Psoas muscle (tissue), 8 donors: Measurements from ENCODE around the gene FCAMR. TPM values are rescaled to one million over a fixed set of nuclear protein-coding genes. Genes with fewer than 3 reads are reported as not detected.

Experiments used
- ATAC-seq, 4 donors: fragments of 200-7000 bp; cut with Tn5 transposase; one replicate each; pipeline ENCODE4 v1.9.1; 2020; ENCODE audit warnings: moderate library complexity in 3 of 4, mild to moderate bottlenecking in 2 of 4
- DNase-seq, 2 donors: peaks; one replicate each; pipeline ENCODE4 v3.0.0-alpha.2; 2020
- H3K27ac ChIP-seq: fragments of 200-600 bp; one replicate; pipeline ENCODE4 v1.8.0; 2022
- H3K27me3 ChIP-seq, 3 donors: fragments of 200-600 bp in 1 of 3; one replicate each; pipeline versions ENCODE4 v1.6.1 to v1.8.0; 2013 to 2022; ENCODE audit warnings: low read length in 2 of 3, mild to moderate bottlenecking in 2 of 3, moderate library complexity in 1 of 3; ENCODE audit not compliant: insufficient read depth in 3 of 3
- H3K36me3 ChIP-seq, 2 donors: fragments of 200-600 bp in 1 of 2; one replicate each; pipeline versions ENCODE4 v1.6.1 to v1.8.0; 2013 to 2022; ENCODE audit warnings: low read depth in 1 of 2, mild to moderate bottlenecking in 1 of 2, moderate library complexity in 1 of 2; ENCODE audit not compliant: insufficient read depth in 1 of 2
- H3K4me1 ChIP-seq: fragments of 200-600 bp; one replicate; pipeline ENCODE4 v1.8.0; 2022
- H3K4me3 ChIP-seq: fragments of 200-600 bp; one replicate; pipeline ENCODE4 v1.8.0; 2022; ENCODE audit warnings: mild to moderate bottlenecking
- H3K9me3 ChIP-seq: fragments of 200-600 bp; one replicate; pipeline ENCODE4 v1.8.0; 2022
- WGBS, 3 donors: extraction: QIAGEN DNeasy Blood & Tissue Kit; methylation state at CpG; one replicate each; pipeline versions ENCODE4 v1.1.6 to v1.1.7; 2013; 5-methylcytosine and 5-hydroxymethylcytosine counted together
- intact Hi-C, 2 donors: fragments of 100-400 bp; cut with DNase I; formaldehyde crosslinking; loops; one replicate each; pipeline versions ENCODE4 v1.11.0 to v1.14.2; 2022
- polyA plus RNA-seq, 3 donors: library from polyadenylated mRNA; stranded (reverse); fragments of 200-250 nt; gene quantifications; one replicate each; pipeline ENCODE4 v1.2.3, GENCODE V29; 2013
- total RNA-seq, 4 donors: library from RNA; stranded (reverse); fragmentation: NEBNext Ultra II Directional in 2 of 4; extraction: Animal tissue kit (Norgen Biotek cat#: 25700) in 2 of 4; gene quantifications; one replicate each; pipeline versions ENCODE4 v1.2.1 to v1.2.4, GENCODE V29; 2021 to 2023
- TF ChIP-seq, protein P1 (sequence below): fragments of 200-600 bp; IDR thresholded peaks from one replicate; pipeline ENCODE4 v1.8.0; 2022; ENCODE audit warnings: antibody characterized with exemption
- donor health status: healthy with polysubstance abuse.
- donor health status: DM: no; HTN: no; CAD: no; lungs with moderate emphysema.
- donor health status: Bipolar disorder and iron deficiency.
- donor health status: healthy.
- donor health status: DM: yes; HTN: yes; CAD: no.
- donor health status: DM: no; HTN: no; CAD: no.
- donor health status: DM: no; HTN: no; CAD: no.
- donor health status: DM: yes; HTN: yes; CAD: no.

FCAMR gene
- total and polyA plus RNA-seq, 7 donors: not detected

DNA sequence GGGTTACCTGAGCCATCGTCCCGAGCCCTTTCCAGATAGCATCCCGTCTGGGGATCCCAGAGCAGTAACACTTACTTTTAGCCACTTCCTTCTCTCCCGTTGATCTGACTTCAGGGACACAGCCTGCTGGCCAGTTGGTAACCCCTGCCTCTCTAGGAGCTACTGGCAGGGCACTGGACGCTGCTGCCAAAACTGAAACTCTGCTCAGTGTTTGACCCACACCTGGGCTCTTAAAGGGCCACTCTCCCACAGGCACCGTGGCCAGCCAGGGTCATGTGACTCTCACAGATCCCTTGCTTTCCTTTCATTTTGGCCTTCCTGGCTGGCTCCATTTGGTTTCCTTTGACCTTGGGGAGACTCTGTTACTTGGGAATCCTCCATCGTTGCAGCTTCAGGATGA lies 24.0 kb downstream of the FCAMR start, which contains the start of gene PIGR:
PIGR (minus strand) TSS at position 206 of the 400 bp plus-strand sequence. CDS start 5,935 bp downstream, outside the sequence.
- Histone ChIP-seq H3K36me3 (no peaks in the 10 kb centered on the region), H3K4me3 (no peak within 1 kb of the TSS), H3K9me3 (no peaks in the 10 kb centered on the region), H3K27me3 (peaks cover 0 to 19% (median 7%) of the 10 kb centered on the region in 3 donors), H3K27ac (no peak within 1 kb of the TSS), H3K4me1 (no peaks in the 10 kb centered on the region)
- intact Hi-C loops: no loop called here
- TF ChIP-seq, protein P1, sequence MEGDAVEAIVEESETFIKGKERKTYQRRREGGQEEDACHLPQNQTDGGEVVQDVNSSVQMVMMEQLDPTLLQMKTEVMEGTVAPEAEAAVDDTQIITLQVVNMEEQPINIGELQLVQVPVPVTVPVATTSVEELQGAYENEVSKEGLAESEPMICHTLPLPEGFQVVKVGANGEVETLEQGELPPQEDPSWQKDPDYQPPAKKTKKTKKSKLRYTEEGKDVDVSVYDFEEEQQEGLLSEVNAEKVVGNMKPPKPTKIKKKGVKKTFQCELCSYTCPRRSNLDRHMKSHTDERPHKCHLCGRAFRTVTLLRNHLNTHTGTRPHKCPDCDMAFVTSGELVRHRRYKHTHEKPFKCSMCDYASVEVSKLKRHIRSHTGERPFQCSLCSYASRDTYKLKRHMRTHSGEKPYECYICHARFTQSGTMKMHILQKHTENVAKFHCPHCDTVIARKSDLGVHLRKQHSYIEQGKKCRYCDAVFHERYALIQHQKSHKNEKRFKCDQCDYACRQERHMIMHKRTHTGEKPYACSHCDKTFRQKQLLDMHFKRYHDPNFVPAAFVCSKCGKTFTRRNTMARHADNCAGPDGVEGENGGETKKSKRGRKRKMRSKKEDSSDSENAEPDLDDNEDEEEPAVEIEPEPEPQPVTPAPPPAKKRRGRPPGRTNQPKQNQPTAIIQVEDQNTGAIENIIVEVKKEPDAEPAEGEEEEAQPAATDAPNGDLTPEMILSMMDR: no peak
- DNase-seq (no peak), ATAC-seq (no peak)
- WGBS, 3 donors: 45 to 47% (median 46%) methylated on average over 7 of the region's 7 CpGs

DNA sequence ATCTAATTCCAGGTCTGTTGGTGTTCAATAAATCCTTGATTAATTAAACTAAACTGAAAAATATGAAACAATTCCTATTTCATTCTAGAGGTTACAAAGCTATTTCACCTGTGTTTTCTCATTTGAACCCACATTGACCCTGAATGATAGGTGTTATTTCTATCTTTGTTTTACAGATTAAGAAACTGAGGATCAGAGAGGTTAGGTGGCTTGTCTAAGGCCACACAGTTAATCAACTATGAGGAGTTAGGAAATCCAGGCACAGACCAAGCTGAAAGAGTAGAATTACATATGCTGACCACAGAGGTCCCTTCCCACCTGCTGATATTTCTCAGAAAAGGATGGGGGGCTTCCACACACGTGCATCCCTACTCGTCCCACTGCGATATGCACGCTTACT lies 24.5 kb downstream of the FCAMR start:
- H3K9me3 ChIP-seq: no peaks in the 10 kb centered on the region
- 74 to 85% (median 76%) methylated on average over 4 of the region's 4 CpGs for WGBS, 3 donors
- no peaks in the 10 kb centered on the region for H3K4me1 ChIP-seq
- ATAC-seq: no peak
- H3K36me3 ChIP-seq: no peaks in the 10 kb centered on the region
- DNase-seq: no peak
- intact Hi-C loops: no loop called here
- no peak overlapping the region for H3K4me3 ChIP-seq
- H3K27me3 ChIP-seq: peaks cover 0 to 19% (median 7%) of the 10 kb centered on the region in 3 donors
- H3K27ac ChIP-seq: no peak overlapping the region
- TF ChIP-seq, protein P1: no peak

DNA sequence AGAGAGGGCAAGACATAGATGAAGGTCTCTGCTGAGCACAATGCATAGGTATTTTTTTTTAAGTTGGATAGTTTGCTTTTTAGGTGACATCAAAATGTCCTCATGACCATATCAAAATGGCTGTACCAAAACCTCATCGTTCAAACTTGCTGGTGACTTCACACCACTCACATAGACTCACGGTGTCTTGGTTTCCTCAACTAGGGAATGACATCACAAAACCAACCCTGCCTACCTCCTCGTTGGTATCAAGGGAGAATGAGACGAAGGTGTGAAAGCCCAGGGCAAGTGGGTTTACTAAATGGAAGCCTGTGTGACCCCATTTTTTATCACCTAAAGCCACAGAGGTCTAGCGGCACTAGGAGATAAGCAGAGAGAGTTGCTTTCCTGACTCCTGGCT lies 25.6 kb downstream of the FCAMR start:
- Histone ChIP-seq H3K27ac (no peak overlapping the region), H3K4me3 (no peak overlapping the region), H3K9me3 (no peaks in the 10 kb centered on the region), H3K4me1 (no peaks in the 10 kb centered on the region), H3K36me3 (no peaks in the 10 kb centered on the region), H3K27me3 (peaks cover 0 to 19% (median 6%) of the 10 kb centered on the region in 3 donors)
- TF ChIP-seq, protein P1: no peak
- WGBS, 3 donors: 64 to 67% (median 66%) methylated on average over 5 of the region's 5 CpGs
- no peak for ATAC-seq
- intact Hi-C loops: no loop called here
- no peak for DNase-seq

DNA sequence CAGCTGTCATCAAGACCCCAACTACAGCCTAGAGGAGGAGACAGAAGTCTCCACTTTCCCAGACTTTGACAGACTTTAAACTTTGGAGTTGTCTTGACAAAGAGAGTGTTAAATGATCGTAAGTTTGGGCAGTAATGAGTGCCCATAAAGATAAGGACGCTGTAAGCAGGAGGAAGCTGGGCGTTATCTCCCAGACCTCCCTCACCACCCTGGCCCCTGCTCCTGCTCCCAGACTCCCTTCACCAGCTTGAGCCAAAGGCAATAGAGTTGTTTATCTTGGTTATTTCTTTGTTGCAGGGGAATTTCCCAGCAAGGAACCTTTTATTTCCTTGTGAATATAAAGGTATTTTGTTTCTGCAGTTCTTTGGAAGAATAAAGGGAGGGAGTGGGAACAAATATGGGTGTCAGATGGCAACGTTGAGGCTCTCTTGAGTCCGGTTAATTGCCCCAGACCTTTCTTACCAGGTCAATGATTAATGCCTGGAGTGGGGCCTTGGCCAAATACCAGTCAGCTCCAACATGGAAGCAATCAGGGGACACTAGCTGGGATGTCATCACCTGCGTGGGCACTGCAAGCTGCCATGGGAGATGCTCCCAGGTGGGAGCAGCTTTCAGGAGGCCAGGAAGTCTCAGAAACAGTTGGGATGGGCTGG lies 28.4 kb downstream of the FCAMR start:
- H3K9me3 ChIP-seq: no peaks in the 10 kb centered on the region
- H3K27me3 ChIP-seq: peaks cover 0 to 13% (median 0%) of the 10 kb centered on the region in 3 donors
- WGBS, 3 donors: 27 to 42% (median 34%) methylated on average over 6 of the region's 6 CpGs
- no peaks in the 10 kb centered on the region for H3K36me3 ChIP-seq
- no peaks in the 10 kb centered on the region for H3K4me1 ChIP-seq
- H3K4me3 ChIP-seq: no peak overlapping the region
- TF ChIP-seq, protein P1: no peak
- ATAC-seq (no peak), DNase-seq (no peak)
- no peak overlapping the region for H3K27ac ChIP-seq
- intact Hi-C loops: no loop called here

DNA sequence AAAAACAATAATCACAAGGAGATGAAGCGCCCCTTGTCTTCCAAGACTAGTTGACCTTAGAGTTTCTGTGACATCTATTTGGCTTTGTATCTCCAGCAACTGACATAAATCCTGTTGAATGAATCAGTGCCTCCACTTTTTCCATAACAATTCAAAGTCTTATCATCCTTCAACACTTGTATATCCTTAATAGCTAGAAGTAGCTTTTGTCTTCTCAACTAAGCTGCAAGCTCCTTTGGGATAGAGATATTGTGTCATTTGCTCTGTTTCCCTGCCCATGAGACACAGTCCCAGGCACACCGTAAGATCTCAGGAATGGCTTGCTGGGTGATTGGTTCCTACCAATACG lies 29.7 kb downstream of the FCAMR start:
- TF ChIP-seq, protein P1: no peak
- intact Hi-C loops: no loop called here
- ATAC-seq: no peak
- no peak overlapping the region for H3K27ac ChIP-seq
- DNase-seq: no peak
- H3K4me3 ChIP-seq: no peak overlapping the region
- WGBS, 3 donors: 90 to 96% (median 93%) methylated on average over 3 of the region's 3 CpGs
- peaks cover 0 to 12% (median 0%) of the 10 kb centered on the region in 3 donors for H3K27me3 ChIP-seq
- no peaks in the 10 kb centered on the region for H3K9me3 ChIP-seq
- H3K36me3 ChIP-seq: no peaks in the 10 kb centered on the region
- no peaks in the 10 kb centered on the region for H3K4me1 ChIP-seq
